HG02943 (cell line): Measurements from ENCODE around the gene CIB4.

Source experiments
- ATAC-seq: cut with Tn5 transposase; IDR thresholded peaks from one replicate; pipeline ENCODE4 v1.9.1; 2021; ENCODE audit warnings: mild to moderate bottlenecking, low read depth, moderate library complexity; ENCODE audit not compliant: unreplicated experiment

Gene CIB4

GRCh38 chr2:26612034-26612433 is 29.1 kb downstream of the CIB4 start:
- no peak for ATAC-seq

- no peak for ATAC-seq
Measured at GRCh38 chr2:26610504-26611335, 30.4 kb downstream of the CIB4 start.

- no peak for ATAC-seq
Measured at GRCh38 chr2:26609839-26610277, 31.3 kb downstream of the CIB4 start.

- no peak for ATAC-seq
Measured at GRCh38 chr2:26609205-26609631, 31.9 kb downstream of the CIB4 start.

GRCh38 chr2:26608557-26608956 is 32.6 kb downstream of the CIB4 start:
- ATAC-seq, result no peak

- ATAC-seq, result no peak
Measured at GRCh38 chr2:26607698-26608097, 33.5 kb downstream of the CIB4 start.

GRCh38 chr2:26606847-26607190 is 34.3 kb downstream of the CIB4 start:
- ATAC-seq, result no peak

- no peak for ATAC-seq
Measured at GRCh38 chr2:26605999-26606846, 34.9 kb downstream of the CIB4 start.

GRCh38 chr2:26605195-26605998 is 35.8 kb downstream of the CIB4 start:
- ATAC-seq, result no peak

- no peak for ATAC-seq
Measured at GRCh38 chr2:26602575-26602974, 38.6 kb downstream of the CIB4 start.

GRCh38 chr2:26599387-26599786 is 41.8 kb downstream of the CIB4 start:
- no peak for ATAC-seq

- ATAC-seq, result no peak
Measured at GRCh38 chr2:26598996-26599373, 42.2 kb downstream of the CIB4 start.

GRCh38 chr2:26598336-26598995 is 42.7 kb downstream of the CIB4 start:
- ATAC-seq, result no peak

GRCh38 chr2:26597197-26597596 is 44.0 kb downstream of the CIB4 start:
- ATAC-seq, result no peak

GRCh38 chr2:26595146-26595545 is 46.0 kb downstream of the CIB4 start:
- ATAC-seq, result no peak

GRCh38 chr2:26591619-26592505 is 49.3 kb downstream of the CIB4 start:
- ATAC-seq, result no peak

GRCh38 chr2:26590980-26591618 is 50.1 kb downstream of the CIB4 start:
- ATAC-seq, result no peak

- no peak for ATAC-seq
Measured at GRCh38 chr2:26590508-26590907, 50.7 kb downstream of the CIB4 start.

GRCh38 chr2:26588576-26588975 is 52.6 kb downstream of the CIB4 start:
- ATAC-seq, result no peak
